GM18867 (cell line): ENCODE results near the gene CTNNA1.

ENCODE experiments used
- ATAC-seq: cut with Tn5 transposase; IDR thresholded peaks from one replicate; pipeline ENCODE4 v1.9.1; 2021; ENCODE audit warnings: mild to moderate bottlenecking, moderate library complexity; ENCODE audit not compliant: unreplicated experiment

CTNNA1 gene

GRCh38 chr5:138981586-138981985 is 228.4 kb downstream of the CTNNA1 start:
- ATAC-seq = no peak

- ATAC-seq = no peak
These were observed 230.8 kb downstream of the CTNNA1 start for GRCh38 chr5:138983984-138984383.
